Fibroblast of lung (primary cell): ENCODE measurements around the gene DPM2.

ENCODE experiments used
- CTCF ChIP-seq, 2 donors: IDR thresholded peaks in 1 of 2; conservative IDR thresholded peaks in 1 of 2; 1 replicate in 1 of 2; 2 replicates in 1 of 2; pipeline ENCODE4 v1.5.1; 2011 to 2012; ENCODE audit warnings: low read length in 2 of 2, control low read depth in 1 of 2, inconsistent platforms in 1 of 2, low read depth in 1 of 2, mild to moderate bottlenecking in 1 of 2
- EZH2 ChIP-seq: IDR thresholded peaks from 2 replicates; pipeline ENCODE4 v1.5.1; 2012; ENCODE audit warnings: low read length, control low read depth, mild to moderate bottlenecking; ENCODE audit errors: missing control alignments

GRCh38 chr9:127909839-127910273 lies 27.8 kb downstream of the DPM2 start:
- no peak for TF ChIP-seq CTCF (conservative IDR thresholded peaks at IDR 0.05 in 1 of 2, IDR thresholded peaks at IDR 0.05 in 1 of 2; ENCODE audit: low read depth in 1 of 2, low read length in 2 of 2)
- no peak for TF ChIP-seq EZH2
